Fibroblast of villous mesenchyme (primary cell): ENCODE results near the gene KIF1C. TPM values are rescaled to one million over a fixed set of nuclear protein-coding genes. Genes with fewer than 3 reads are reported as not detected.

Experiments
- DNase-seq: peaks from one replicate; pipeline ENCODE4 v3.0.0-alpha.2; 2010; ENCODE audit warnings: low read depth
- H3K4me3 ChIP-seq: 2 replicates; pipeline ENCODE4 v1.5.1; 2011; ENCODE audit warnings: low read depth, mild to moderate bottlenecking, low read length
- total RNA-seq: library from RNA; depleted of rRNA; stranded (reverse); fragments of >200 nt; gene quantifications from 2 replicates; pipeline ENCODE4 v1.2.3, GENCODE V29; 2012
- TF ChIP-seq, protein P1 (sequence below): IDR thresholded peaks from 2 replicates; pipeline ENCODE4 v1.5.1; 2012; ENCODE audit warnings: low read depth, mild to moderate bottlenecking, low read length; ENCODE audit not compliant: insufficient read depth

KIF1C gene
- total RNA-seq, 1 donor = 56.6 TPM

DNA sequence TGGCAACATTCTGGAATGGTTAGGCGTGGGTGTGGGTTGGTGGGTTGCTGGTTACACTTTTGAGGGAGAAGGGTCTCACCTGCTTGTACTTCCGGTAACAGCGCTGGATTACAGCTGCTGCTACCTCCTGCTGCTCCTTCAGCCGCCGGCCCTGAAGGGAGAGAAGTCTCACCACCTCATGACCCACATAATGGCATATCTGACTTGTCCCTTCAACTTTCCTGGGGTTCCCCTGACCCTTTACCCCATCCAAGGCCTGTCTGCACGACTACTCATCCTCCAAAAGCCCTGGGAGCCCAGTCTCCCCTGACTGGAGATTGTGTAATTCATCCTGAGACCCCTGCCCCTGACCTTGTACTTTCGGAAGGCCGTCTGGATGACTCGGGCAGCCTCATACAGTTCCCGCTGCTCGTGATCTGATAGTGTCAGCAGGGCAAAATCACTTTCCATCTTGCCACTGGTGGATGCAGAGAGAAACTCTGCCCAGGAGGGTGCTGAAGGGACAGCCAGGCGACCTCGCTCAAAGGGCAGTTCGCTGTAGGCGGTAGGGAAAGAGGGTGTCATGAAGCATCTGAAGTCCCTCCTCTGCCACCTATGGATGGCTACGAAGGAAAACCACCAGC is 28.1 kb upstream of the KIF1C start:
- peak; percentile 49 for DNase-seq
- H3K4me3 ChIP-seq = peak overlapping the region; percentile 94
- TF ChIP-seq, protein P1, sequence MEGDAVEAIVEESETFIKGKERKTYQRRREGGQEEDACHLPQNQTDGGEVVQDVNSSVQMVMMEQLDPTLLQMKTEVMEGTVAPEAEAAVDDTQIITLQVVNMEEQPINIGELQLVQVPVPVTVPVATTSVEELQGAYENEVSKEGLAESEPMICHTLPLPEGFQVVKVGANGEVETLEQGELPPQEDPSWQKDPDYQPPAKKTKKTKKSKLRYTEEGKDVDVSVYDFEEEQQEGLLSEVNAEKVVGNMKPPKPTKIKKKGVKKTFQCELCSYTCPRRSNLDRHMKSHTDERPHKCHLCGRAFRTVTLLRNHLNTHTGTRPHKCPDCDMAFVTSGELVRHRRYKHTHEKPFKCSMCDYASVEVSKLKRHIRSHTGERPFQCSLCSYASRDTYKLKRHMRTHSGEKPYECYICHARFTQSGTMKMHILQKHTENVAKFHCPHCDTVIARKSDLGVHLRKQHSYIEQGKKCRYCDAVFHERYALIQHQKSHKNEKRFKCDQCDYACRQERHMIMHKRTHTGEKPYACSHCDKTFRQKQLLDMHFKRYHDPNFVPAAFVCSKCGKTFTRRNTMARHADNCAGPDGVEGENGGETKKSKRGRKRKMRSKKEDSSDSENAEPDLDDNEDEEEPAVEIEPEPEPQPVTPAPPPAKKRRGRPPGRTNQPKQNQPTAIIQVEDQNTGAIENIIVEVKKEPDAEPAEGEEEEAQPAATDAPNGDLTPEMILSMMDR = no peak

DNA sequence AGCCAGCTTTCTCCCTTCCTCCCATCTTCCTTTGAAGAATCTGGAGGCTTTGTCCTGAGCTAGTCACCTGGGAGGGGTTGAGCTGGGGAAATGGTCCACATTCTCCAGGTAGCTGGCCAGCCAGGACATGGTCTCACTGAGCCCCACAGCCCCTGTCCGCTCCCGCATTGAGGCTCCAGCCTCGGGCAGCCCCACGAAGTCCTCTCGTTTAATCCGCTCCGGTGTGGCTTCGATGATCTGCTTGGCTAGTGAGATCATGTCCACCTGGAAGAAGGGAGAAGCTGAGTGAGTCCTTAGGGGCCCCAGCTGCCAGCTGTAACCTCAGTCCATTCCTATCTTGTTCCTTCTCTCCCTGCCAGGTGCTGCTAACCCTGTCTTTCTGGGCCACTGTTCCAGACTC is 27.5 kb upstream of the KIF1C start:
- no peak for DNase-seq
- TF ChIP-seq, protein P1 = no peak
- no peak overlapping the region for H3K4me3 ChIP-seq

DNA sequence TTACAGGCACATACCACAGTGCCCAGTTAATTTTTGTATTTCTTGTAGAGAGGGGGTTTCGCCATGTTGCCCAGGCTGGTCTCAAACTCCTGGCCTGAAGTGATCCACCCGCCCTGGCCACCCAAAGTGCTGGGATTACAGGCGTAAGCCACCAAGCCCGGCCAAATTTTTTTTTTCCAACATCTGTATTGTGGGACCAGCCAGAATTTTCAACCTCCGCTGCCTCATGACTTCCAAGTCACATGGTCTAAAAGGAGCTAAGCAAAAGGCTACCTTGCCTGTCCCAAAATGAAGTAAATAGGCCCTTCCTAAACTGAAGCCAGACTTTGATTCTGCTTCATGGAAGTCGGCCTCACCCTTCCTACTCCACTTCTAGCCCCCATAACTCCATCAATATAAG is 25.9 kb upstream of the KIF1C start:
- no peak overlapping the region for H3K4me3 ChIP-seq
- TF ChIP-seq, protein P1 = no peak
- no peak for DNase-seq

DNA sequence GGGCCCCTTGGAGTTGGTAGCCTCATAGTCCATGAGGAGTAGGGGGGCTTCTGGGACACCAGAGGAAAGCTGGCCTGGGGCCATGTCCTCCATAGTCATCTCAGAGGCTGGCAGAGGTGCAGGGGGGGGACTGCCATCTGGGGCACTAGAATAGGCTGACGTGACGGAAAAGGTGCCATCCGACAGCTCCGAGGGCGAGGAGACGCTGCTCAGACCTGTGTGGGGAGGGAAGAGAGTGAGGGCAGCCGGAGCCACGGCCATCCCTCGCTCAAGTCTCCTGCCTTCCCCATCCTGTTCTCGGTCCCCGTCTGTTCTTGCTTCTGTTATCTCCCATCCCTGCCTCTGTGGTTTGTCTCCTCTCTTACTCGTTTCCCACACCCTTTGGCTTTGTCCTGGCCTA is 25.4 kb upstream of the KIF1C start:
- H3K4me3 ChIP-seq = no peak overlapping the region
- TF ChIP-seq, protein P1 = no peak
- no peak for DNase-seq

DNA sequence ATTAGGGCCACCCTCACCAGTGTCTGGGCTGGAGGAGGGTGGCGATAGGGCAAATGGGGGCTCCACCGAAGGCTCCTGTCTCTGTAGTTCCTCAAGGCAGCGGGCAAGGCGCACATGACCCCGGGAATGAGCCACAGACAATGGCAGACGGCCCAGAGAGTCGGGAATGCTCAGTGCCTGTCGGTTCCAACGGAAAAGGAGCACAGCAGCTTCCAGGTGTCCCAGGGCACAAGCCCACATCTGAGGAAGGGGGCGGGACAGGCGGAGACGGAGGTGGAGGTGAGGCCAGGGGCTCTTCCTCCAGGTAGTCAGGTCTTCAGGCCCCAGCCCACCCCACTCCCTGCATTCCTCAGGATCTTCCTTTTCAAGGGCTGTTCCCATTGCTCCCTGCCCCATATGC is 25.0 kb upstream of the KIF1C start:
- no peak for DNase-seq
- H3K4me3 ChIP-seq = no peak overlapping the region
- TF ChIP-seq, protein P1 = no peak

DNA sequence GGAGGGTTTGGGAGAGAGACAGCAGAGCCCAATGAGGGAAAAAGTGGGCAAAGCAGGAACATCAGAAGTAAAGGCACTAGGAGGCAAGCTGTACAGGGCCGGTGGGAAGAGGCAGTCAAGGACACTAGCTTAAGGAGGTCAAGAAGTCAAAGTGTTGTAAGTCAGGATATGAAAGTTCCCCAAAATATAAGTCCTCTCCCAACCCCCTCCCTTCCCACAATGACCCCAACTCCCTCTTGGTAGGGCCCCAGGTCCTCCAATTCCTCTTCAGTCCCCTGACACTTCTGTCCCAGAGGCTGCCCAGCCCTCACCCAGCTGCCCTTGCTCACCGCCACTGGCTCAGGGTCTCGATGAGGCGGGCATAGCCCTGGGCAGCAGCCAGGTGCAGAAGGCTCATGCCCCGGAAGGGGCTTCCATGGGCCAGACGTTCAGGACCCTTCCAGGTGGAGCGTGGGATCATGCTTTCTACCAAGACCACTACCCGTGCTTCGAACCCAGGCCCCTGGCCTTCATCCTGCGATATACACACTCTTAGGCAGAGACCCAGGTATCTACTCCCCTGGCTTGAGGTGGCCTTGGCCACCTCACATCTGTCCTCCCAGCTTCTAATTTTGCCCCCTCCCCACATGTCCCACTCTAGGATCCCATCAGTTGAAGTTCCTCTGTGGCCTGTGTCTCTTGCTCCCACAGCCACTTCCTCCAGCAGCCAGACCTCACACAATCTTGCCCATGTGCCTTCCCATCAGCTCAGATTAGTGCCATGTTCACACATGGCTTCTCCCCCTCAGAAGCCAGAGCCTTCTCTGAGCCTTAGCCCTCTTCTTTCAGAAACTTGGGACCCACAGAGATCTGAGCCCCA is 24.3 kb upstream of the KIF1C start:
- DNase-seq = no peak
- TF ChIP-seq, protein P1 = no peak

More for the DNA sequence above, 24.3 kb upstream of the KIF1C start:
- H3K4me3 ChIP-seq = no peak overlapping the region
